Activated T-cell treated with anti-CD3 and anti-CD28 coated beads, Interleukin-2, amount 50 U/mL, for 72 hours (primary cell): ENCODE results near the gene GBP6. TPM values are rescaled to one million over a fixed set of nuclear protein-coding genes. Genes with fewer than 3 reads are reported as not detected.
"Not testable (repeated sequence)": the region's sequence is repeated elsewhere in the genome, so short reads cannot be mapped to it uniquely, and the experiment has no call there.

Experiments
- ATAC-seq, 2 donors: fragments of 150-1000 bp; cut with Tn5 transposase; replicated peaks in 1 of 2; 2 replicates each; pipeline ENCODE4 v1.10.0; 2021; ENCODE audit warnings: moderate library complexity in 2 of 2, mild to moderate bottlenecking in 1 of 2
- DNase-seq, 2 donors: peaks; one replicate each; pipeline ENCODE4 v3.0.0; 2021 to 2022; ENCODE audit warnings: mixed read lengths in 1 of 2
- H3K27ac Mint-ChIP-seq: one replicate; pipeline ENCODE4 v1.8.0; 2022; ENCODE audit warnings: mild to moderate bottlenecking, moderate library complexity, mixed read lengths
- H3K27me3 Mint-ChIP-seq: one replicate; pipeline ENCODE4 v1.8.0; 2022; ENCODE audit warnings: low read depth, mixed read lengths
- H3K36me3 Mint-ChIP-seq, 2 donors: one replicate each; pipeline ENCODE4 v1.8.0; 2022; ENCODE audit warnings: mixed read lengths in 2 of 2, mild to moderate bottlenecking in 1 of 2; ENCODE audit not compliant: insufficient read depth in 2 of 2
- H3K4me1 Mint-ChIP-seq: one replicate; pipeline ENCODE4 v1.8.0; 2022; ENCODE audit warnings: low read depth, mixed read lengths
- H3K4me3 Mint-ChIP-seq, 2 donors: one replicate each; pipeline ENCODE4 v1.8.0; 2022; ENCODE audit warnings: mild to moderate bottlenecking in 2 of 2, mixed read lengths in 2 of 2, moderate library complexity in 2 of 2
- H3K9me3 Mint-ChIP-seq, 2 donors: one replicate each; pipeline ENCODE4 v1.8.0; 2022; ENCODE audit warnings: mixed read lengths in 2 of 2
- total RNA-seq, 2 donors: library from RNA; stranded (reverse); gene quantifications; one replicate each; pipeline ENCODE4 v1.2.3, GENCODE V29; 2022

Gene GBP6
- 1 to 10 TPM; 2.8 to 3.3 TPM for total RNA-seq

GRCh38 chr1:89363638-89364536, at the start of gene GBP6:
Gene GBP6, plus strand, starts transcription at chr1:89364059. Its CDS starts 4,493 bp downstream, at chr1:89368552.
- H3K27ac Mint-ChIP-seq: peak within 1 kb of the TSS; percentile 70
- H3K4me3 Mint-ChIP-seq: peak within 1 kb of the TSS; percentile 67 to 88

GRCh38 chr1:89322402-89322801, 41.5 kb upstream of the GBP6 start:
- DNase-seq (no peak), ATAC-seq (no peak)
- H3K9me3 Mint-ChIP-seq: peaks cover 12 to 20% of the 10 kb centered on the region in 2 donors
- no peaks in the 10 kb centered on the region for H3K4me1 Mint-ChIP-seq
- H3K36me3 Mint-ChIP-seq: peaks cover 14 to 23% of the 10 kb centered on the region in 2 donors
- no peak overlapping the region for H3K27ac Mint-ChIP-seq
- no peak overlapping the region for H3K4me3 Mint-ChIP-seq
- no peaks in the 10 kb centered on the region for H3K27me3 Mint-ChIP-seq

More at GRCh38 chr1:89363638-89364536, at the start of gene GBP6:
- ATAC-seq: peak; percentile 58 to 74
- Mint-ChIP-seq H3K4me1 (peaks cover 29% of the 10 kb centered on the region), H3K27me3 (peaks cover 23% of the 10 kb centered on the region), H3K9me3 (peaks cover 0 to 3% of the 10 kb centered on the region in 2 donors), H3K36me3 (no peaks in the 10 kb centered on the region)
- DNase-seq: peak; percentile 12 to 27

GRCh38 chr1:89331890-89332289, 32.0 kb upstream of the GBP6 start:
- H3K4me3 Mint-ChIP-seq: no peak overlapping the region
- H3K9me3 Mint-ChIP-seq: peaks cover 5 to 14% of the 10 kb centered on the region in 2 donors
- ATAC-seq (no peak), DNase-seq (no peak)
- H3K27me3 Mint-ChIP-seq: no peaks in the 10 kb centered on the region
- H3K4me1 Mint-ChIP-seq: no peaks in the 10 kb centered on the region
- H3K36me3 Mint-ChIP-seq: peaks cover 3 to 5% of the 10 kb centered on the region in 2 donors
- no peak overlapping the region for H3K27ac Mint-ChIP-seq

GRCh38 chr1:89332461-89332860, 31.4 kb upstream of the GBP6 start:
- peaks cover 3 to 5% of the 10 kb centered on the region in 2 donors for H3K36me3 Mint-ChIP-seq

GRCh38 chr1:89335486-89335885, 28.4 kb upstream of the GBP6 start:
- Mint-ChIP-seq H3K36me3 (peaks cover 3 to 5% of the 10 kb centered on the region in 2 donors), H3K27me3 (no peaks in the 10 kb centered on the region), H3K9me3 (peaks cover 5 to 9% of the 10 kb centered on the region in 2 donors), H3K4me1 (no peaks in the 10 kb centered on the region), H3K27ac (no peak overlapping the region), H3K4me3 (no peak overlapping the region)
- ATAC-seq: no peak
- DNase-seq: no peak

More at GRCh38 chr1:89332461-89332860, 31.4 kb upstream of the GBP6 start:
- ATAC-seq (no peak), DNase-seq (no peak)
- Mint-ChIP-seq H3K4me3 (no peak overlapping the region), H3K4me1 (no peaks in the 10 kb centered on the region), H3K9me3 (peaks cover 5 to 12% of the 10 kb centered on the region in 2 donors), H3K27ac (no peak overlapping the region), H3K27me3 (no peaks in the 10 kb centered on the region)

GRCh38 chr1:89337903-89338302, 26.0 kb upstream of the GBP6 start:
- H3K4me1 Mint-ChIP-seq: no peaks in the 10 kb centered on the region
- peaks cover 3 to 5% of the 10 kb centered on the region in 2 donors for H3K36me3 Mint-ChIP-seq

GRCh38 chr1:89339039-89339438, 24.8 kb upstream of the GBP6 start:
- Mint-ChIP-seq H3K27me3 (no peaks in the 10 kb centered on the region), H3K4me1 (no peaks in the 10 kb centered on the region)

More at GRCh38 chr1:89337903-89338302, 26.0 kb upstream of the GBP6 start:
- H3K27me3 Mint-ChIP-seq: no peaks in the 10 kb centered on the region
- no peak overlapping the region for H3K4me3 Mint-ChIP-seq
- peaks cover 5 to 8% of the 10 kb centered on the region in 2 donors for H3K9me3 Mint-ChIP-seq
- DNase-seq (no peak), ATAC-seq (no peak)
- no peak overlapping the region for H3K27ac Mint-ChIP-seq

GRCh38 chr1:89345479-89345878, 18.4 kb upstream of the GBP6 start:
- H3K4me3 Mint-ChIP-seq, H3K27me3 Mint-ChIP-seq, H3K36me3 Mint-ChIP-seq, H3K27ac Mint-ChIP-seq, H3K4me1 Mint-ChIP-seq, H3K9me3 Mint-ChIP-seq, DNase-seq, ATAC-seq: not testable (repeated sequence)

More at GRCh38 chr1:89339039-89339438, 24.8 kb upstream of the GBP6 start:
- peaks cover 5 to 8% of the 10 kb centered on the region in 2 donors for H3K9me3 Mint-ChIP-seq
- H3K27ac Mint-ChIP-seq: no peak overlapping the region
- DNase-seq (no peak), ATAC-seq (no peak)
- H3K36me3 Mint-ChIP-seq: peaks cover 3 to 5% of the 10 kb centered on the region in 2 donors
- no peak overlapping the region for H3K4me3 Mint-ChIP-seq

- no peak overlapping the region for H3K4me3 Mint-ChIP-seq
- DNase-seq: no peak
- H3K27ac Mint-ChIP-seq: no peak overlapping the region
- peaks cover 14% of the 10 kb centered on the region for H3K4me1 Mint-ChIP-seq
- no peaks in the 10 kb centered on the region for H3K27me3 Mint-ChIP-seq
- H3K9me3 Mint-ChIP-seq: peaks cover 4 to 5% of the 10 kb centered on the region in 2 donors
- H3K36me3 Mint-ChIP-seq: no peaks in the 10 kb centered on the region
- no peak for ATAC-seq
These were observed 16.6 kb upstream of the GBP6 start for GRCh38 chr1:89347296-89347695.

GRCh38 chr1:89350298-89350697, 13.6 kb upstream of the GBP6 start:
- Mint-ChIP-seq H3K27ac (no peak overlapping the region), H3K4me3 (no peak overlapping the region), H3K4me1 (peaks cover 24% of the 10 kb centered on the region), H3K9me3 (peaks cover 0 to 1% of the 10 kb centered on the region in 2 donors), H3K36me3 (no peaks in the 10 kb centered on the region), H3K27me3 (no peaks in the 10 kb centered on the region)
- ATAC-seq (no peak), DNase-seq (no peak)

- H3K27ac Mint-ChIP-seq: no peak overlapping the region
- ATAC-seq: peak; percentile 22 to 56
- no peaks in the 10 kb centered on the region for H3K36me3 Mint-ChIP-seq
- no peaks in the 10 kb centered on the region for H3K9me3 Mint-ChIP-seq
- H3K4me3 Mint-ChIP-seq: no peak overlapping the region
- peaks cover 37% of the 10 kb centered on the region for H3K4me1 Mint-ChIP-seq
- no peak for DNase-seq
- H3K27me3 Mint-ChIP-seq: no peaks in the 10 kb centered on the region
These were observed 12.1 kb upstream of the GBP6 start for GRCh38 chr1:89351597-89352311.

- Mint-ChIP-seq H3K27me3 (no peaks in the 10 kb centered on the region), H3K36me3 (no peaks in the 10 kb centered on the region), H3K27ac (no peak overlapping the region), H3K9me3 (no peaks in the 10 kb centered on the region), H3K4me1 (peaks cover 44% of the 10 kb centered on the region), H3K4me3 (no peak overlapping the region)
- ATAC-seq: peak; percentile 47 to 74
- DNase-seq: no peak
These were observed 11.4 kb upstream of the GBP6 start for GRCh38 chr1:89352421-89352820.

- no peak overlapping the region for H3K27ac Mint-ChIP-seq
- DNase-seq: no peak
- no peaks in the 10 kb centered on the region for H3K9me3 Mint-ChIP-seq
- peaks cover under 1% of the 10 kb centered on the region for H3K27me3 Mint-ChIP-seq
- H3K4me3 Mint-ChIP-seq: no peak overlapping the region
- peaks cover 59% of the 10 kb centered on the region for H3K4me1 Mint-ChIP-seq
- no peaks in the 10 kb centered on the region for H3K36me3 Mint-ChIP-seq
- ATAC-seq: no peak
These were observed 9.7 kb upstream of the GBP6 start for GRCh38 chr1:89354205-89354604.
